Loucy (cell line): Measurements from ENCODE around the gene HAGH.

ENCODE experiments used
- H2AFZ ChIP-seq: fragments of 200-600 bp; sonication (generic); 2 replicates; pipeline ENCODE4 v1.6.0; 2016; ENCODE audit warnings: antibody characterized with exemption, mild to moderate bottlenecking, low read length, moderate library complexity
- H3F3A ChIP-seq: fragments of 200-600 bp; 2 replicates; pipeline ENCODE4 v1.6.0; 2016; ENCODE audit warnings: antibody characterized with exemption, low read depth, mild to moderate bottlenecking
- H3K27me3 ChIP-seq: fragments of 200-600 bp; sonication (generic); 2 replicates; pipeline ENCODE4 v1.6.1; 2014; ENCODE audit warnings: low read length, mild to moderate bottlenecking; ENCODE audit not compliant: insufficient read depth, poor library complexity, severe bottlenecking
- H3K36me3 ChIP-seq: fragments of 200-600 bp; sonication (generic); 2 replicates; pipeline ENCODE4 v1.6.1; 2016; ENCODE audit warnings: low read length; ENCODE audit not compliant: insufficient read depth
- H3K4me1 ChIP-seq: fragments of 200-600 bp; sonication (generic); 2 replicates; pipeline ENCODE4 v1.5.1; 2014; ENCODE audit warnings: low read length, mild to moderate bottlenecking; ENCODE audit not compliant: insufficient read depth, poor library complexity, severe bottlenecking
- H3K4me2 ChIP-seq: fragments of 200-600 bp; sonication (generic); 2 replicates; pipeline ENCODE4 v1.6.0; 2014; ENCODE audit warnings: antibody characterized with exemption, low read length, low read depth, mild to moderate bottlenecking; ENCODE audit not compliant: poor library complexity, severe bottlenecking
- H3K4me3 ChIP-seq: fragments of 200-600 bp; sonication (generic); 2 replicates; pipeline ENCODE4 v1.5.1; 2014; ENCODE audit warnings: low read length, mild to moderate bottlenecking, mixed read lengths; ENCODE audit not compliant: poor library complexity, severe bottlenecking
- H3K79me2 ChIP-seq: fragments of 200-600 bp; sonication (generic); 2 replicates; pipeline ENCODE4 v1.6.1; 2014; ENCODE audit warnings: low read length; ENCODE audit not compliant: insufficient read depth
- H3K9ac ChIP-seq: fragments of 200-600 bp; sonication (generic); 2 replicates; pipeline ENCODE4 v1.6.0; 2014; ENCODE audit warnings: mild to moderate bottlenecking, low read depth, low read length, moderate library complexity; ENCODE audit not compliant: poor library complexity, severe bottlenecking
- H3K9me2 ChIP-seq: fragments of 200-600 bp; sonication (generic); replicated peaks from 2 replicates; pipeline ENCODE4 v1.6.1; 2016; ENCODE audit warnings: low read depth, low read length, mixed read lengths
- H3K9me3 ChIP-seq: fragments of 200-600 bp; sonication (generic); 2 replicates; pipeline ENCODE4 v1.6.1; 2014; ENCODE audit warnings: mild to moderate bottlenecking, antibody characterized with exemption, low read length, low read depth; ENCODE audit not compliant: insufficient read depth
- H4K20me1 ChIP-seq: fragments of 200-600 bp; sonication (generic); 2 replicates; pipeline ENCODE4 v1.6.0; 2014; ENCODE audit warnings: antibody characterized with exemption, low read length, mild to moderate bottlenecking; ENCODE audit not compliant: insufficient read depth, poor library complexity, severe bottlenecking
- CTCF ChIP-seq: fragments of 200-600 bp; sonication (generic); conservative IDR thresholded peaks from 2 replicates; pipeline ENCODE4 v1.5.1; 2014; ENCODE audit warnings: mild to moderate bottlenecking, antibody characterized with exemption, low read length
- EZH2phosphoT487 ChIP-seq: fragments of 200-600 bp; IDR thresholded peaks from 2 replicates; pipeline ENCODE4 v1.6.1; 2018; ENCODE audit warnings: antibody characterized with exemption, mild to moderate bottlenecking, moderate library complexity, borderline replicate concordance

Gene HAGH

DNA sequence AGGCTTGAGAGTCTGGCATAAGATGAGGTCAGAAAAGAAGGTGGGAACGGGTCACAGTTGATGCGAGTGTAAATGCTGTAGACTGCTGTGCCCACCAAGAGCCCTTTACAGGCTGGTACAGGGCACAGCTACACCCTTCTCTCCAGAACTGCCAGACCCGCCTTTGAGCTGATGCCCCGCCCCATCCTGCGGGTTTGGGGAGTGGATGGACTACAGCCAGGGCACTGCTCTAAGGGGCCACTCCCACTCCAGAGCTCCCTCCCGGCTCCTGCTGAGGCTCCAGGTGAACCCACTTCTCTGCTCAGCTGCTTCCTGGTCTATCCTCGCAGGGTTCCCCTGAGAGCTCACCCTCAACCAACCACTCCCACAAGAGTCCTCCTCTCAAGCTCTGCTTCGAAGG lies 33.0 kb upstream of the HAGH start:
- Histone ChIP-seq H4K20me1 (no peaks in the 10 kb centered on the region), H3F3A (no peaks in the 10 kb centered on the region), H3K9me2 (no peaks in the 10 kb centered on the region), H3K27me3 (no peaks in the 10 kb centered on the region), H2AFZ (no peak overlapping the region), H3K9ac (no peak overlapping the region), H3K4me2 (no peak overlapping the region), H3K36me3 (no peaks in the 10 kb centered on the region), H3K9me3 (no peaks in the 10 kb centered on the region), H3K79me2 (no peaks in the 10 kb centered on the region), H3K4me3 (no peak overlapping the region), H3K4me1 (no peaks in the 10 kb centered on the region)
- TF ChIP-seq EZH2phosphoT487 = no peak
- TF ChIP-seq CTCF = no peak

DNA sequence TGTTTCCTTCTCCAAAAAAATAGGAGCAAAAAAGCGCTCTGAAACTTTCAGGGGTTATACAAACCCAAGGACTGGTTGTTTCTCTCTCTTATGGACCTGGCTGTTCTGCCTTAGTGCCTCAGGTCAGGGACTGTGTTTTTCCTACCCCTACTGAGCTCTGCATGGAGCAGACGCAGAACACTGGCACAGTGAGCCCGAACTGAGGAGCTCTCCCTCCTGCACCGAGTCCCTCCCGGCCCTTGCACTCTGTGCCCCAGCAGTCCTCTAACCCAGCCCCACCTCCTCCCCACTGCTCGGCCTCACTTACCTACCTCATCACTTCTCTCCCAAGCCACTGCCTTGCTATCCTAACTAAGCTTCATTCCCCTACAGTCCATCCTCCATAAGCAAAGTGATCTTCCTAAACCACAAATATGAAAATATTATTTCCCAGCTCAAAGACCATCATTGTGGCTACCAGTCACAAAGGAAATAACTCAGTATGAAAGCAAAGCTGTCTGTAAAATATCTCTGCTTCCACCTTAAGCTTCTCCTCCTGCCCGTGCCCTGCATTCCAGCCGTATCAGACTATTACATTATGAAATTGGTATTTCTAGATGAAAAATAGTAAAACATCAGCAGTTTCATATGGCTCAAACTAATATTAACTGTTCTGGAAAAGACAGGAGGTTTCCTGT lies 31.7 kb upstream of the HAGH start:
- TF ChIP-seq EZH2phosphoT487 (no peak), CTCF (no peak)
- no peak overlapping the region for H3K4me3 ChIP-seq
- H4K20me1 ChIP-seq = no peaks in the 10 kb centered on the region
- H2AFZ ChIP-seq = no peak overlapping the region
- H3K4me1 ChIP-seq = no peaks in the 10 kb centered on the region
- no peaks in the 10 kb centered on the region for H3K27me3 ChIP-seq
- H3K36me3 ChIP-seq = no peaks in the 10 kb centered on the region
- no peak overlapping the region for H3K9ac ChIP-seq
- H3K79me2 ChIP-seq = no peaks in the 10 kb centered on the region
- H3K9me3 ChIP-seq = no peaks in the 10 kb centered on the region
- H3K4me2 ChIP-seq = no peak overlapping the region
- H3F3A ChIP-seq = no peaks in the 10 kb centered on the region
- H3K9me2 ChIP-seq = no peaks in the 10 kb centered on the region

DNA sequence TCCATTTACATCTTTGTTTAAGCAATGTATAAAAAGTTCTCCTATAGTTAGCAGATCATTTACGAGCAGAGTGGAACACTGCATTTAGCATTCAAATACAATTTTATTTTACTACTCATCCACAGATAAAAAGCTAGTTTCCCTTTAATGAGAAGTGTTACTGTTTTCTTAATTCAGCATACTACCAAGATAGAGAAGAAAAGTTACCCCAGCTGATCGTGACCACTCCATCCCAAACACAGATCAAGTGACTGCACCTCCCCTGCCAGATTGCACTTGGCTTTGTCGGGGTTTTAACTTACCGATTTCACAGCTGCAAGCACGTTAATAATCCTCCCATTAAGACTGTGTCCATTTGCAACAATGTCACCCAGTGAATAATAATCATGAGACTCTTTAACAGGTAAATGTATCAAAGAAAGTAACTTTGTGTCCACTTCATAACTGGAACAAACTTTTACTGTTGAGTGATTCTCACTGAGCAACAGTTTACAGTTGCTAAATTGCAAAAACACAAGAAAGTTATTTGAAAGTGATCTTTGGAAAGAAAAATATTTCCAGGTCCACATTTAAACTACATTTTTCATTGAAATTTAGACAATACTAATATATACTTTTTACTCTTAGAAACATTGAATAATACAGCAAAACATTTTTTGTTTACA lies 30.9 kb upstream of the HAGH start:
- Histone ChIP-seq H3K27me3 (no peaks in the 10 kb centered on the region), H4K20me1 (no peaks in the 10 kb centered on the region)

More for the DNA sequence above, 30.9 kb upstream of the HAGH start:
- H3K4me2 ChIP-seq = no peak overlapping the region
- no peak overlapping the region for H3K9ac ChIP-seq
- H3K36me3 ChIP-seq = no peaks in the 10 kb centered on the region
- no peaks in the 10 kb centered on the region for H3K9me3 ChIP-seq
- no peak overlapping the region for H3K4me3 ChIP-seq
- no peaks in the 10 kb centered on the region for H3K9me2 ChIP-seq
- no peaks in the 10 kb centered on the region for H3F3A ChIP-seq
- TF ChIP-seq EZH2phosphoT487 (no peak), CTCF (no peak)
- no peaks in the 10 kb centered on the region for H3K4me1 ChIP-seq
- no peak overlapping the region for H2AFZ ChIP-seq
- H3K79me2 ChIP-seq = no peaks in the 10 kb centered on the region
